Kidney epithelial cell (primary cell): ENCODE results near the gene SLX4IP. TPM values are rescaled to one million over a fixed set of nuclear protein-coding genes. Genes with fewer than 3 reads are reported as not detected.
A peak's percentile ranks its signal among the peaks of the same experiment; 100 is the strongest.

Experiments
- DNase-seq: peaks from one replicate; pipeline ENCODE4 v3.0.0-alpha.2; 2010; ENCODE audit warnings: low read depth
- H3K27me3 ChIP-seq: 2 replicates; pipeline ENCODE4 v1.6.0; 2011; ENCODE audit warnings: low read length; ENCODE audit not compliant: control insufficient read depth, insufficient read depth
- H3K36me3 ChIP-seq: 2 replicates; pipeline ENCODE4 v1.5.1; 2011; ENCODE audit warnings: low read length; ENCODE audit not compliant: control insufficient read depth, insufficient read depth
- H3K4me3 ChIP-seq: 2 replicates; pipeline ENCODE4 v1.5.1; 2011; ENCODE audit warnings: low read depth, mild to moderate bottlenecking, control low read depth, low read length
- total RNA-seq: library from RNA; depleted of rRNA; stranded (reverse); fragments of >200 nt; gene quantifications from 2 replicates; pipeline ENCODE4 v1.2.3, GENCODE V29; 2015
- TF ChIP-seq, protein P1 (sequence below): IDR thresholded peaks from 2 replicates; pipeline ENCODE4 v1.5.1; 2011; ENCODE audit warnings: mild to moderate bottlenecking, moderate library complexity, low read length, control low read depth, inconsistent platforms; ENCODE audit not compliant: insufficient read depth, poor library complexity, severe bottlenecking

Gene SLX4IP
- total RNA-seq, 1 donor from 2014 or later = 5.8 TPM

DNA sequence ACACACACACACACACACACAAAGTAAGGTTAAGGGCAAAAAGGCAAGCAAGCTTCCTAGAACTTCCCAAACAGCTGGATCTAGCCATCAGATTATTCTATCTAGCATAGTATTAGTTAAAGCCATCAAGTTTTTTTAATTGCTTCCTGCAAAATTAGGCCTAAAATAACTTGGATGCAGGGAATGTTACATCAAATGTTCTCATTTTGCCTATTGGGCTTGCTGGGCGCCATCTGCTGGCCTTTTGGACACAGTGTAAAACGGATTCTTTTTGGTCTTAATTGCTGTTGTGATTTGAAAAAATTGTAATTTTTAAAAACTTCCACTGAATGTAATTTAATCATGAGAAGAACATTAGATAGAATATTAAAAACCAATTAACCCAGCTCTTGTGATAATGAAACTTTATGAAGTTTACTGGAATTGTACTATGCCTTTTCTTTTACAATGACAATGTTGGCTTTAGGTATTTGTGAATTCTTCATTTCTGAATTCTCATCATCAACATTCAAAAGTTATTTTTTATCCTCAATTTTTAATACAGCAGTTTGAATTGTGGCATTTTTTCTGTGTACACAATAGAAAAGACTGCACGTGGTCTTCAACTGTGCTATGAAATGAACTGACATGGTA lies 7.9 kb upstream of the SLX4IP start:
- DNase-seq = no peak
- H3K4me3 ChIP-seq = no peak overlapping the region
- TF ChIP-seq, protein P1, sequence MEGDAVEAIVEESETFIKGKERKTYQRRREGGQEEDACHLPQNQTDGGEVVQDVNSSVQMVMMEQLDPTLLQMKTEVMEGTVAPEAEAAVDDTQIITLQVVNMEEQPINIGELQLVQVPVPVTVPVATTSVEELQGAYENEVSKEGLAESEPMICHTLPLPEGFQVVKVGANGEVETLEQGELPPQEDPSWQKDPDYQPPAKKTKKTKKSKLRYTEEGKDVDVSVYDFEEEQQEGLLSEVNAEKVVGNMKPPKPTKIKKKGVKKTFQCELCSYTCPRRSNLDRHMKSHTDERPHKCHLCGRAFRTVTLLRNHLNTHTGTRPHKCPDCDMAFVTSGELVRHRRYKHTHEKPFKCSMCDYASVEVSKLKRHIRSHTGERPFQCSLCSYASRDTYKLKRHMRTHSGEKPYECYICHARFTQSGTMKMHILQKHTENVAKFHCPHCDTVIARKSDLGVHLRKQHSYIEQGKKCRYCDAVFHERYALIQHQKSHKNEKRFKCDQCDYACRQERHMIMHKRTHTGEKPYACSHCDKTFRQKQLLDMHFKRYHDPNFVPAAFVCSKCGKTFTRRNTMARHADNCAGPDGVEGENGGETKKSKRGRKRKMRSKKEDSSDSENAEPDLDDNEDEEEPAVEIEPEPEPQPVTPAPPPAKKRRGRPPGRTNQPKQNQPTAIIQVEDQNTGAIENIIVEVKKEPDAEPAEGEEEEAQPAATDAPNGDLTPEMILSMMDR = peak; percentile 76
- no peaks in the 10 kb centered on the region for H3K27me3 ChIP-seq
- no peaks in the 10 kb centered on the region for H3K36me3 ChIP-seq

- H3K4me3 ChIP-seq = no peak overlapping the region
- TF ChIP-seq, protein P1 = no peak
- no peaks in the 10 kb centered on the region for H3K27me3 ChIP-seq
- DNase-seq = no peak
- no peaks in the 10 kb centered on the region for H3K36me3 ChIP-seq
These were observed 7.1 kb upstream of the SLX4IP start for GRCh38 chr20:10428008-10428407.

GRCh38 chr20:10429443-10429981 lies 5.6 kb upstream of the SLX4IP start:
- TF ChIP-seq, protein P1 = no peak
- Histone ChIP-seq H3K4me3 (no peak overlapping the region), H3K27me3 (no peaks in the 10 kb centered on the region), H3K36me3 (no peaks in the 10 kb centered on the region)
- no peak for DNase-seq

- Histone ChIP-seq H3K4me3 (no peak overlapping the region), H3K27me3 (no peaks in the 10 kb centered on the region), H3K36me3 (no peaks in the 10 kb centered on the region)
- no peak for DNase-seq
- TF ChIP-seq, protein P1 = no peak
These were observed 5.1 kb upstream of the SLX4IP start for GRCh38 chr20:10430000-10430466.

GRCh38 chr20:10430704-10431103 lies 4.4 kb upstream of the SLX4IP start:
- no peak overlapping the region for H3K4me3 ChIP-seq
- no peak for DNase-seq
- H3K36me3 ChIP-seq = no peaks in the 10 kb centered on the region
- TF ChIP-seq, protein P1 = no peak
- no peaks in the 10 kb centered on the region for H3K27me3 ChIP-seq

DNA sequence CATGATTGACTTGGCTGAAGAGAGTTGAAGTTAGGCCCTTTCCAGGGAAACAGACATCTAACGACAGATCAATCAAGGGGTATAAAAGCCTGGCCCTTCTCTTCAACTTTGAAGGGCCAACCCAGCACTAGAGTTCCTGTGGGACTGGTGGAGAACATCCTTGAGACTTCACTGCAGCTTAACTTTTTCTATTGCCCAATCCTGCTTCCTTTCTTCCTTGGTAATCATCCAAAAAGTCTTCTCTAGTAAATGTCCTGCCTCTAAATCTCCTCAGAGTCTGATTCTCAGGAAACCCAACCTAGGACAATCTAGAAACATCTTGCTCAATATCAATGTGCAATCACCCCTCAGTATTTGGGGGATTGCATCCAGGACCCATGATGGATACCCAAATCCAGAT lies 3.0 kb upstream of the SLX4IP start:
- Histone ChIP-seq H3K36me3 (no peaks in the 10 kb centered on the region), H3K4me3 (no peak overlapping the region), H3K27me3 (no peaks in the 10 kb centered on the region)
- TF ChIP-seq, protein P1 = no peak
- DNase-seq = no peak
